BE2C (cell line): Measurements from ENCODE around the gene USB1.

Source experiments
- DNase-seq: peaks from one replicate; pipeline ENCODE4 v3.0.0-alpha.2; 2020
- H3K27me3 ChIP-seq: fragments of 250-450 bp; sonication (Bioruptor Pico); 2 replicates; pipeline ENCODE4 v1.5.1; 2020; ENCODE audit warnings: mild to moderate bottlenecking
- H3K36me3 ChIP-seq: fragments of 250-450 bp; sonication (Bioruptor Pico); 2 replicates; pipeline ENCODE4 v1.5.1; 2020; ENCODE audit warnings: mild to moderate bottlenecking
- H3K4me1 ChIP-seq: fragments of 250-450 bp; sonication (Bioruptor Pico); 2 replicates; pipeline ENCODE4 v1.5.1; 2020
- H3K4me3 ChIP-seq: 2 replicates; pipeline ENCODE4 v1.5.1; 2011; ENCODE audit warnings: low read depth, low read length
- H3K9me3 ChIP-seq: fragments of 250-450 bp; sonication (Bioruptor Pico); 2 replicates; pipeline ENCODE4 v1.5.1; 2020
- TF ChIP-seq, protein P1 (sequence below): IDR thresholded peaks from 2 replicates; pipeline ENCODE4 v1.5.1; 2012; ENCODE audit warnings: mild to moderate bottlenecking, low read depth, low read length

USB1 gene

GRCh38 chr16:58039829-58040495 is 38.8 kb downstream of the USB1 start:
- no peaks in the 10 kb centered on the region for H3K9me3 ChIP-seq
- H3K36me3 ChIP-seq, result no peaks in the 10 kb centered on the region
- no peak overlapping the region for H3K4me3 ChIP-seq
- TF ChIP-seq, protein P1, sequence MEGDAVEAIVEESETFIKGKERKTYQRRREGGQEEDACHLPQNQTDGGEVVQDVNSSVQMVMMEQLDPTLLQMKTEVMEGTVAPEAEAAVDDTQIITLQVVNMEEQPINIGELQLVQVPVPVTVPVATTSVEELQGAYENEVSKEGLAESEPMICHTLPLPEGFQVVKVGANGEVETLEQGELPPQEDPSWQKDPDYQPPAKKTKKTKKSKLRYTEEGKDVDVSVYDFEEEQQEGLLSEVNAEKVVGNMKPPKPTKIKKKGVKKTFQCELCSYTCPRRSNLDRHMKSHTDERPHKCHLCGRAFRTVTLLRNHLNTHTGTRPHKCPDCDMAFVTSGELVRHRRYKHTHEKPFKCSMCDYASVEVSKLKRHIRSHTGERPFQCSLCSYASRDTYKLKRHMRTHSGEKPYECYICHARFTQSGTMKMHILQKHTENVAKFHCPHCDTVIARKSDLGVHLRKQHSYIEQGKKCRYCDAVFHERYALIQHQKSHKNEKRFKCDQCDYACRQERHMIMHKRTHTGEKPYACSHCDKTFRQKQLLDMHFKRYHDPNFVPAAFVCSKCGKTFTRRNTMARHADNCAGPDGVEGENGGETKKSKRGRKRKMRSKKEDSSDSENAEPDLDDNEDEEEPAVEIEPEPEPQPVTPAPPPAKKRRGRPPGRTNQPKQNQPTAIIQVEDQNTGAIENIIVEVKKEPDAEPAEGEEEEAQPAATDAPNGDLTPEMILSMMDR, result no peak
- no peak for DNase-seq
- H3K27me3 ChIP-seq, result no peaks in the 10 kb centered on the region
- H3K4me1 ChIP-seq, result peaks cover 8% of the 10 kb centered on the region

- Histone ChIP-seq H3K4me1 (peaks cover 3% of the 10 kb centered on the region), H3K9me3 (no peaks in the 10 kb centered on the region), H3K36me3 (no peaks in the 10 kb centered on the region), H3K4me3 (no peak overlapping the region), H3K27me3 (no peaks in the 10 kb centered on the region)
- DNase-seq, result no peak
- TF ChIP-seq, protein P1, result no peak
Observed at GRCh38 chr16:58040496-58040846, 39.3 kb downstream of the USB1 start.

DNA sequence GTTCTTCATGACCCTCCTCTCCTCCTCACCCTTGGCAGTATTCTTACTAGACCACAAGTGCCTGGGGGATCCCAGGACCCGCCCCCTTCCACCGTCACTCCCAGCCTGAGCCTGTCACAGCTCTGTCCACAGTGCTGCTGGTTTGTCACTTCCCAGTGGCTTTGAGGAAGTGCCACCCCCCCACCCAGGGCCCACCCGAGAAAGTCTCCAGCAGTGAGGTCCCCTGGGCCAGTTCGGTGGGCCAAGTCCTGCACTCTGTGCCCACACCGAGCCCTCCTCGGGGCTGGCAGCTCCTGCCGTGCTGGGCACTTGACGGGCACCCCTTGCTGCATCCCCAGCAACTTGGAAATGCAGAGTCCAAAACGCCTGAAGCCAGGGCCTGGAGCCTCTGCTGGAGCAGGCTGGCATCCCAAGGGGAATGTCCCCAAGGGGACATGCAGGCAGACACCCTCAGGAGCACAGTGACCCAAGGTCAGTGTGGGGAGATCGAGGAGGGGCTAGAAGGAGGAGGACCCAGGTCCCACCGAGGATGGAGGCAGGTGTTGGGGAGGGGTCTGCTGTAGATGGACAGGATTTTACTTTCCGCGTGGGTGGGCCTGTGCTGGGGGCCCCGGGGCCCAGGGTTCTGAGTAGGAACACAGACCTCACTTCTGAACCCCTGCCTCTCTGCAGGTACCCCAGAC is 39.9 kb downstream of the USB1 start:
- no peak for DNase-seq
- no peaks in the 10 kb centered on the region for H3K27me3 ChIP-seq
- H3K36me3 ChIP-seq, result no peaks in the 10 kb centered on the region
- H3K4me3 ChIP-seq, result no peak overlapping the region
- TF ChIP-seq, protein P1, result no peak
- H3K4me1 ChIP-seq, result no peaks in the 10 kb centered on the region; the same call in 1 of the 2 replicates
- H3K9me3 ChIP-seq, result no peaks in the 10 kb centered on the region

DNA sequence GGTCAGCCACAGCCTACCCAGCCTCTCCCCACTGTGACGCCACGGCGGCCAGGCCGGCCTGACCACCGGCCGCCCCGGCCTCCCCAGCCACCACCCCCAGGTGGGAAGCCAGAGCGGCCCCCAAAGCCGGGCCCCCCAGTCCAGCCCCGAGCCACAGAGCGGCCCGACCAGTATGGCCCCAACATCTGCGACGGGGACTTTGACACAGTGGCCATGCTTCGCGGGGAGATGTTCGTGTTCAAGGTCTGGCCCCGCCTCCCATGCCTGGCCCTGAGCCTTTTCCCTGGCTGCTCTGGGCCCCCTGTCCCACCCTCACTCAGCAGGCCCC is 40.4 kb downstream of the USB1 start:
- Histone ChIP-seq H3K4me3 (no peak overlapping the region), H3K36me3 (no peaks in the 10 kb centered on the region)
- no peak for DNase-seq

DNA sequence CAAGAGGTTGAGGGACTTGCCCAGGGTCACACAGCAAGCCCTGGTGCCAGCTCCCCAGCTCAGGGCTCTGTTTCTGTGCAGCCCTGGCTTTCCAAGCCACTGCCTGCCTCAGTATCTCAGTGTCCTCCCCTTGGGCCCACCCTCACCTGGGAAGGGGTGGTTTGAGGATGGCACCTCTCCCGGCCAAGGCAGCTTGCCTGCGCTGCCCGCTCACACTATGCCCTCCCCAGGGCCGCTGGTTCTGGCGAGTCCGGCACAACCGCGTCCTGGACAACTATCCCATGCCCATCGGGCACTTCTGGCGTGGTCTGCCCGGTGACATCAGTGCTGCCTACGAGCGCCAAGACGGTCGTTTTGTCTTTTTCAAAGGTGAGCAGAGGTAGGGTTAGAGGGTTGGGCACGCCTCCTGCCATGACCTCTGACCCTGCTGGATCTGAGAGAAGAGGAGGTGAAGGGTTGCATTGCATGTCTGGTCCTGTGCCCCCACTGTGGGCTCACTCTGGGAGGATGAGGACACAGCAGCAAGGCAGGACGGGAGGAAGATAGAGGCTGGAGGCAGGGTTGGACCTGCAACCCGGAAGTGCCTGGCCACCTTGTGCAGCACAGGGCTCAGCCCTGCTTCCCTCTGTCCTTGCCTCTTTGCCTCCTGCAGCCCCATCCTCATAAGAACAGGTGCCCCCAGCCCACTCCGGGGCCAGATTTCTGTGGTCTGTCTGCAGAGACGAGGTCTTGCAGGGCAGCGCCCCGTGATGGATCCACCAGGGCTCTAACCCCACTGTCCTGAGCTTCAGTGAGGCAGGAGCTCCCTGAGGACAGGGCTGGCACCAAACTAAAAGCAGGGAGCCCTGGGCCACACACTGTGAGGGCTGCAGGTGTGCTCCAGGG is 41.0 kb downstream of the USB1 start:
- Histone ChIP-seq H3K36me3 (no peaks in the 10 kb centered on the region), H3K27me3 (no peaks in the 10 kb centered on the region)

More for the DNA sequence above, 40.4 kb downstream of the USB1 start:
- Histone ChIP-seq H3K9me3 (no peaks in the 10 kb centered on the region), H3K4me1 (no peaks in the 10 kb centered on the region), H3K27me3 (no peaks in the 10 kb centered on the region)
- TF ChIP-seq, protein P1, result no peak

More for the DNA sequence above, 41.0 kb downstream of the USB1 start:
- DNase-seq, result no peak
- Histone ChIP-seq H3K4me1 (no peaks in the 10 kb centered on the region), H3K4me3 (no peak overlapping the region), H3K9me3 (no peaks in the 10 kb centered on the region)
- TF ChIP-seq, protein P1, result no peak
